Colonic mucosa (tissue), 4 donors: ENCODE data around the gene EIF2D. TPM values are rescaled to one million over a fixed set of nuclear protein-coding genes. Genes with fewer than 3 reads are reported as not detected.

ENCODE experiments used
- DNase-seq: peaks from one replicate; pipeline ENCODE4 v3.0.0-alpha.2; 2020
- H3K27ac ChIP-seq: fragments of 200-600 bp; one replicate; pipeline ENCODE4 v1.8.0; 2021
- H3K27me3 ChIP-seq: fragments of 200-600 bp; one replicate; pipeline ENCODE4 v1.8.0; 2021
- H3K36me3 ChIP-seq: fragments of 200-600 bp; one replicate; pipeline ENCODE4 v1.8.0; 2021
- H3K4me1 ChIP-seq: fragments of 200-600 bp; one replicate; pipeline ENCODE4 v1.8.0; 2021; ENCODE audit warnings: mild to moderate bottlenecking
- H3K4me3 ChIP-seq: fragments of 200-600 bp; one replicate; pipeline ENCODE4 v1.8.0; 2021
- H3K9ac ChIP-seq, 2 donors: one replicate each; pipeline ENCODE4 v1.7.0; 2013; ENCODE audit warnings: control low read depth in 2 of 2, low read depth in 2 of 2, low read length in 2 of 2
- H3K9me3 ChIP-seq: fragments of 200-600 bp; one replicate; pipeline ENCODE4 v1.8.0; 2021
- intact Hi-C: fragments of 100-400 bp; cut with DNase I; formaldehyde crosslinking; loops from one replicate; pipeline ENCODE4 v1.14.1; 2022
- total RNA-seq, 2 donors: library from RNA; stranded (reverse); fragmentation: NEBNext Ultra II Directional in 1 of 2; extraction: Animal tissue kit (Norgen Biotek cat#: 25700) in 1 of 2; gene quantifications; one replicate each; pipeline ENCODE4 v1.2.1, GENCODE V29; 2021
- TF ChIP-seq, protein P1 (sequence below): fragments of 200-600 bp; IDR thresholded peaks from one replicate; pipeline ENCODE4 v1.8.0; 2022; ENCODE audit warnings: antibody characterized with exemption, mild to moderate bottlenecking
- donor health status: healthy.
- donor health status: DM: no; HTN: no; CAD: no.
- donor health status: DM: no; HTN: no; CAD: no.

Gene EIF2D
- total RNA-seq, 2 donors from 2014 or later: 39.2 to 45.0 TPM

DNA sequence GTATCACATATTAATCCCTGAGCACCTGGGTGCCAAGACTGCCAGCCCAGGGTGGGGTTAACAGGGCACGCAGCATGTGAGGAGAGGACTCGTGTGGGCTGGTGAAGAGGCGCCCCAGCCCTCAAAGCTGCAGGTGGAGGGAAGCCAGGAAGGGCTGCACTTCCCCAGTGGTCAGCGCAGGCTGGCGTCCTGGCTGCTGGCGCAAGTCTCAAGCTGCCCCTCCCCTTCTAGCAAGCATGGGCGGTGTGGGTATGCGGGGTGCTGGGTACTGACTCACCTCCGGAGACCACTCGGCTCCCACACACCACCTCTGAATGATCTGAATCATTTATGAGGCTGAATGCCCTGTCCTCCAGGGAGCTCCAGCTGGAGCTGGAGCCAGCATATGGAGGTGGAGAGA lies 44.0 kb downstream of the EIF2D start:
- TF ChIP-seq, protein P1, sequence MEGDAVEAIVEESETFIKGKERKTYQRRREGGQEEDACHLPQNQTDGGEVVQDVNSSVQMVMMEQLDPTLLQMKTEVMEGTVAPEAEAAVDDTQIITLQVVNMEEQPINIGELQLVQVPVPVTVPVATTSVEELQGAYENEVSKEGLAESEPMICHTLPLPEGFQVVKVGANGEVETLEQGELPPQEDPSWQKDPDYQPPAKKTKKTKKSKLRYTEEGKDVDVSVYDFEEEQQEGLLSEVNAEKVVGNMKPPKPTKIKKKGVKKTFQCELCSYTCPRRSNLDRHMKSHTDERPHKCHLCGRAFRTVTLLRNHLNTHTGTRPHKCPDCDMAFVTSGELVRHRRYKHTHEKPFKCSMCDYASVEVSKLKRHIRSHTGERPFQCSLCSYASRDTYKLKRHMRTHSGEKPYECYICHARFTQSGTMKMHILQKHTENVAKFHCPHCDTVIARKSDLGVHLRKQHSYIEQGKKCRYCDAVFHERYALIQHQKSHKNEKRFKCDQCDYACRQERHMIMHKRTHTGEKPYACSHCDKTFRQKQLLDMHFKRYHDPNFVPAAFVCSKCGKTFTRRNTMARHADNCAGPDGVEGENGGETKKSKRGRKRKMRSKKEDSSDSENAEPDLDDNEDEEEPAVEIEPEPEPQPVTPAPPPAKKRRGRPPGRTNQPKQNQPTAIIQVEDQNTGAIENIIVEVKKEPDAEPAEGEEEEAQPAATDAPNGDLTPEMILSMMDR: no peak
- Histone ChIP-seq H3K9ac (no peak overlapping the region), H3K27me3 (no peaks in the 10 kb centered on the region), H3K36me3 (no peaks in the 10 kb centered on the region), H3K4me1 (no peaks in the 10 kb centered on the region), H3K4me3 (no peak overlapping the region), H3K27ac (no peak overlapping the region), H3K9me3 (no peaks in the 10 kb centered on the region)
- intact Hi-C loops: no loop called here
- no peak for DNase-seq

DNA sequence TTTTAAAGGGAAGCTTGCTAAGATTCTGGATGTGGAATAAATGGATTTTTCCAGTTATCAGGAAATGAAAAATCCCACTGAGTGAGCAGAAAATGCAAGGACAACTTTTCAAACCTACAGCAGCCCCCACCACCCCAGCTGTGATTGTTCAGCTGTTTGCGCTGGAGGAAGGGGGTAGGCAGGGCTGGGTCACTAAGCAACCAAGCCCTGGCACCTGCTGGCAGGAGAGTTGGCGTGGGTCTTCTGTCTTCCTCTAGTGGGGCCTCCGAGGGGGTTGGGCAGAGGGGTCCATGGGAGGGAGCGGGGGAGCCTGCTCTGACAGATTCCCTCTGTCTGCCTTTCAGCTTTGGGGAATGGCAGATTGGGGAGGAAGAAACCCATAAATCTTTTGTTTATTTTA lies 45.3 kb downstream of the EIF2D start:
- intact Hi-C loops: no loop called here
- H3K36me3 ChIP-seq: no peaks in the 10 kb centered on the region

DNA sequence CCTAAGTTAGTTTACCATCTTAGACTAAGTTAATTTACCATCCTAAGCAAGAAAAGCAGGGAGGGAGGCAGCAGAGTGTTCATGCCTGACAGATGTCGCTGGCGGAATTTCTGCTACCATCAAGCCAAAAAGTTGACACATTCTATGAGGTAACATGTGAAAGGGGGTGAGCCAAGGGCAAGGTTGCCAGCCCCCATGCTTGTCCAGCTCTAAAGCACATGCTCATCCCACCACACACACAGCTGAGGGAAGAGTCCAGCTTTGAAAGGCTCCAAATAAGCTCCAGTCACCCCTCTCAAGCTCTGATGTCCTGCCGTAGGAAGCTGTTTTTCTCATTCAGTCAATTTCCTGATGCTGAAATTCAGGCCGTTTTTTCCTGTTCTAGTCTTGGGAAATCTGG lies 46.3 kb downstream of the EIF2D start:
- Histone ChIP-seq H3K27ac (no peak overlapping the region), H3K9ac (no peak overlapping the region), H3K27me3 (no peaks in the 10 kb centered on the region), H3K4me1 (no peaks in the 10 kb centered on the region), H3K9me3 (no peaks in the 10 kb centered on the region), H3K36me3 (no peaks in the 10 kb centered on the region), H3K4me3 (no peak overlapping the region)
- no peak for DNase-seq
- TF ChIP-seq, protein P1: no peak
- intact Hi-C loops: no loop called here

More for the DNA sequence above, 45.3 kb downstream of the EIF2D start:
- TF ChIP-seq, protein P1: no peak
- no peak for DNase-seq
- no peaks in the 10 kb centered on the region for H3K4me1 ChIP-seq
- H3K27me3 ChIP-seq: no peaks in the 10 kb centered on the region
- H3K27ac ChIP-seq: no peak overlapping the region
- no peak overlapping the region for H3K4me3 ChIP-seq
- no peaks in the 10 kb centered on the region for H3K9me3 ChIP-seq
- H3K9ac ChIP-seq: no peak overlapping the region

DNA sequence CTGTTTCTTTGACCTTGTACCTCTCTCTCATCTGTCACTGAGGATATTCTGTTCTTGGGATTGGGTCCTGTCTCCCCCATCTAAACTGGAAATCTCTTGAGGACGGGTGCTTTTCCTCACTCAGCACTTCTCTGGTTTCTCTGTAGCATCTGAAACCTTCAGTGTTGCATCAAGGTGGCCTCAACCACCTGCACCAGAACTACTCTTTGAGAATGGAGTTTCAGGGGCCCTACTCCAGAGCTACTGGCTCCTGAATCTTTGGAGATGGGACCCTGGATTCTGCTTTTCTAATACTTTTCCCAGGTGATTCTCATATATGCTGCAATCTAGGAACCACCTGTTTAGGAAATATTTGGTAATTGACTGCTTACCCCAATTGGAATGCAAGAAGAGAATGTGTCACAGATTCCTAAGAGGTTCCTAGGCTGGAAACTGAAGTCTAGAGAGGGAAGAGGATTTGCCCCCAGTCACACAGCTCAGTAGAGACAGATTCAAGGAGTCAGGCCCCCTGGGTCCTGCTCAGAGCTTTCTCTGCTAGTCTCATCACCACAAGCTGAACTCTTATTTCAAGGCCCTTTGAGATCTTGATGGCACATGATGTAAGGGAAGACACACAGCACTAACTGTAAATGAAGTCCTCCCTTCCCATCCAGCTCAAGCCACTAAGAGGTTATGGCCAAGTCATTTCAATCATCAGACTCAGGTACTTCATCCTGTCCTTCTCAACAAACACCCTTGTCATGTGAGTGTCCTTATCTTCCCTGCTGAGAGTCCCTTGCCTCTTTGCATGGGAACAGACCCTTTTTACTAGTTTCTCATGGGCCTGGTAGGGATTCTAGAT lies 48.7 kb downstream of the EIF2D start:
- no peaks in the 10 kb centered on the region for H3K4me1 ChIP-seq
- TF ChIP-seq, protein P1: no peak
- no peaks in the 10 kb centered on the region for H3K27me3 ChIP-seq
- DNase-seq: no peak
- H3K27ac ChIP-seq: no peak overlapping the region
- intact Hi-C loops: no loop called here
- no peak overlapping the region for H3K4me3 ChIP-seq
- H3K9me3 ChIP-seq: no peaks in the 10 kb centered on the region
- no peak overlapping the region for H3K9ac ChIP-seq
- H3K36me3 ChIP-seq: no peaks in the 10 kb centered on the region

DNA sequence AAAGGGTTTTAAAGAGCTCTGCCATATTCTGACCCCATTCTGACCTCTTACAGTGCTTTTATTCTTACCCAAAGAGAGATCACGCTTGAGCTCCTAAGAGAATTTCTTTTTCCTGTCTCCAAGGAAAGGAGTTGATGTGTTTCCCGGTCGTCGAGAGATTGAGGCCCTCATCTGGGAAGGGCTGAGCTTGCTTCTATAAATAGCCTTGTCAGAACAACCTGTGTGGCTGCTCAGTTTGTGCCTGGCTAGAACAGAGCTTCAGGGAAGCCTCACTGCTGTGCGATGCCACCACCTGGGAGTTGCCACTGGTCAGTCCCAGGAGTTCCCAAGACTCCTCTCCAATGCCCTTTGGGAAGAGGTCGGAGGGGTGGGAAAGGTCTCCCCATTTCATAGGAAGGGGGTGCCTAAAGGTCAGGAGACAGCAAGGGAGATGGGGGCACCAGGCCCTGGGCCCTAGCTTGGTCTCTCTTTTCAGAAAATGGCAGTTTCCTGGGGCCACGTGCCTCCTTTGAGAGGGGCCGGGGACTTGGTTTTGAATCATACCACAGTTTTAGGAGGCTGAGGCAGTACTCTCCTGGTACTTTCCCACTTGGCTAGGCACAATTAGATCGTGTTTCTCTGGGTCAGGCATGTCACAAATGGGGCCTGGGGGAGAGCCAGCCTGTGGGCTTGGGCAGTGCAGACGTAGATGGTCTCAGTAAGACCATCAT lies 52.1 kb downstream of the EIF2D start:
- Histone ChIP-seq H3K36me3 (no peaks in the 10 kb centered on the region), H3K27ac (peak overlapping the region; percentile 13), H3K4me3 (no peak overlapping the region), H3K4me1 (no peaks in the 10 kb centered on the region), H3K9ac (peak overlapping the region in 1 of 2 donors; percentile 80), H3K9me3 (no peaks in the 10 kb centered on the region), H3K27me3 (no peaks in the 10 kb centered on the region)
- DNase-seq: no peak
- TF ChIP-seq, protein P1: no peak
- intact Hi-C loops: no loop called here
